ENCODE measurements around the gene LAPTM4A. TPM values are rescaled to one million over a fixed set of nuclear protein-coding genes. Genes with fewer than 3 reads are reported as not detected.
"Not testable (repeated sequence)": the region's sequence is repeated elsewhere in the genome, so short reads cannot be mapped to it uniquely, and the experiment has no call there.

Gene LAPTM4A
- total RNA-seq, 1 experiment from 2014 or later = 125 TPM

GRCh38 chr2:20049637-20050036 is 1.8 kb downstream of the LAPTM4A start:
- ChIA-PET CTCF (no interaction called here), POLR2A (ENCODE audit: unreplicated experiment) (no interaction called here)
- no peaks in the 10 kb centered on the region for H3K9me3 ChIP-seq (ENCODE audit: insufficient read depth, low read depth)
- H4K20me1 ChIP-seq (ENCODE audit: insufficient read depth) = peaks cover 38% of the 10 kb centered on the region
- peak overlapping the region; percentile 98 for H3K4me2 ChIP-seq
- no peak for TF ChIP-seq EZH2 (IDR thresholded peaks at IDR 0.05; ENCODE audit: low read depth)
- TF ChIP-seq, protein P1, sequence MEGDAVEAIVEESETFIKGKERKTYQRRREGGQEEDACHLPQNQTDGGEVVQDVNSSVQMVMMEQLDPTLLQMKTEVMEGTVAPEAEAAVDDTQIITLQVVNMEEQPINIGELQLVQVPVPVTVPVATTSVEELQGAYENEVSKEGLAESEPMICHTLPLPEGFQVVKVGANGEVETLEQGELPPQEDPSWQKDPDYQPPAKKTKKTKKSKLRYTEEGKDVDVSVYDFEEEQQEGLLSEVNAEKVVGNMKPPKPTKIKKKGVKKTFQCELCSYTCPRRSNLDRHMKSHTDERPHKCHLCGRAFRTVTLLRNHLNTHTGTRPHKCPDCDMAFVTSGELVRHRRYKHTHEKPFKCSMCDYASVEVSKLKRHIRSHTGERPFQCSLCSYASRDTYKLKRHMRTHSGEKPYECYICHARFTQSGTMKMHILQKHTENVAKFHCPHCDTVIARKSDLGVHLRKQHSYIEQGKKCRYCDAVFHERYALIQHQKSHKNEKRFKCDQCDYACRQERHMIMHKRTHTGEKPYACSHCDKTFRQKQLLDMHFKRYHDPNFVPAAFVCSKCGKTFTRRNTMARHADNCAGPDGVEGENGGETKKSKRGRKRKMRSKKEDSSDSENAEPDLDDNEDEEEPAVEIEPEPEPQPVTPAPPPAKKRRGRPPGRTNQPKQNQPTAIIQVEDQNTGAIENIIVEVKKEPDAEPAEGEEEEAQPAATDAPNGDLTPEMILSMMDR (conservative IDR thresholded peaks at IDR 0.05) = no peak
- intact Hi-C loops (cut with micrococcal nuclease; ENCODE audit: unreplicated experiment) = loop anchor here (1.0 to 5.0 kb wide), 2 partner anchors 44 to 183 kb away; no protein-coding TSS in a partner anchor
- H3F3A ChIP-seq (ENCODE audit: insufficient read depth, low read depth) = peaks cover 19% of the 10 kb centered on the region
- H3K27me3 ChIP-seq (ENCODE audit: insufficient read depth, low read depth) = no peaks in the 10 kb centered on the region
- no peak overlapping the region for H2AFZ ChIP-seq
- 0 out of 2 replicates have a peak, but pooled peaks cover 6% of the 10 kb centered on the region for H3K36me3 ChIP-seq (ENCODE audit: low read depth)
- TSS peak; percentile 43 for BruUV-seq (replicated peaks)
- DNase-seq = no peak
- no peaks in the 10 kb centered on the region for H3K9me2 ChIP-seq (ENCODE audit: insufficient read depth)
- peaks cover 36% of the 10 kb centered on the region for H3K4me1 ChIP-seq (replicated peaks; ENCODE audit: insufficient read depth)
- peaks cover 64% of the 10 kb centered on the region for H3K79me2 ChIP-seq (ENCODE audit: low read depth)
- H3K4me3 ChIP-seq = peak overlapping the region; percentile 85
- H3K27ac ChIP-seq = peak overlapping the region; percentile 94

DNA sequence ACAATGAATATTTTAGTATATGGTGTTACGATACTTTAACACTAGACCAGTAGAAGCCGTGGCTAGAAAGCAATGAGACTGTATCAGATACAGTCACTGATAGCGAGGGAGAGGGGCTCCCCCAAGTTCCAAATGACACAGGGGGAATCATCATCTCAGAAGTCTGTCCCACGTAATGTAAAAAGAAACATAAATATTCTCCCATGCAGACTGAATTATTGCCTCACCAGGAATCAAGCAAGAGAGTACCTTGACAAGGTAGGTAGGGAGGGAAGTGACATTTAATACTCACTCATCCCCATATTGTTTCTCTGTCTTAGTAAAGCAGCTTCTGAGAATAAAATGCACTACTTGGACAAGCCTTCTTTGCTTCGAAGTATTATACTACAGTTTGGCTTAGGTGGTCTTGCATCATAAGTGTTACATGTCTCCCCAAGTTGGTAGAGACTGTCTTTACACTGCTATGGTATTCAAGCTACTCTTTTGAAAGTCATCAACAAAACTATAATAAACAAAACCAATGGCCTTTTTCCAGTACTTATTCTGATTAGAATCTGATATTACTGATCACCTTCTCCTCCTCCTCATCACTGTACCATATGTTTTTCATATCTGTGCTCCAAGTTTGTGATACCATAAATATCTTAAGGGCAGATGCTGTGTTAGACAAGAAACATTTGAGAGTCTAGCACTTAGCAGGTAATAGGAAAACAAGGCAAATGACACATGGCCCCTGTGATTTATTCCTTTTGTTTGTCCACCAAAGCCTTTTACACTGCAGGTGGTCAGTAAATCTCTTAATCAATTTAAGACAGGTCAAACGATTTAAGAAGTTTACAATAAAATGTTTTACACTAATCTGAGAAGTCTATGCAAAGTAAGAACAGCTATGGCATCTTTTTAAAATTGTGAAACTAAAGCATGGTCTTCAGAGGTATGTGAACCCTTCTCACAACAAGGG is 2.7 kb downstream of the LAPTM4A start:
- intact Hi-C loops (cut with micrococcal nuclease; ENCODE audit: unreplicated experiment) = no loop called here
- Histone ChIP-seq H3K79me2 (ENCODE audit: low read depth) (peaks cover 73% of the 10 kb centered on the region), H3F3A (ENCODE audit: insufficient read depth, low read depth) (peaks cover 21% of the 10 kb centered on the region), H3K36me3 (ENCODE audit: low read depth) (0 out of 2 replicates have a peak, but pooled peaks cover 6% of the 10 kb centered on the region), H3K27me3 (ENCODE audit: insufficient read depth, low read depth) (no peaks in the 10 kb centered on the region), H3K9me2 (ENCODE audit: insufficient read depth) (no peaks in the 10 kb centered on the region), H4K20me1 (ENCODE audit: insufficient read depth) (peaks cover 42% of the 10 kb centered on the region), H2AFZ (no peak overlapping the region), H3K4me2 (peak overlapping the region; percentile 98), H3K4me3 (peak overlapping the region; percentile 85), H3K4me1 (replicated peaks; ENCODE audit: insufficient read depth) (peaks cover 36% of the 10 kb centered on the region), H3K9me3 (ENCODE audit: insufficient read depth, low read depth) (no peaks in the 10 kb centered on the region), H3K27ac (peak overlapping the region; percentile 94)
- ChIA-PET CTCF (interaction anchor here (0.7 kb wide), 1 partner anchor 149 kb away, joined by 3 read pairs; no protein-coding TSS in a partner anchor), POLR2A (ENCODE audit: unreplicated experiment) (interaction anchor here (0.7 kb wide), 1 partner anchor 1305 kb away, joined by 7 read pairs; no protein-coding TSS in a partner anchor)
- BruUV-seq (replicated peaks) = no TSS peak
- DNase-seq = no peak
- TF ChIP-seq EZH2 (IDR thresholded peaks at IDR 0.05; ENCODE audit: low read depth) = no peak
- TF ChIP-seq, protein P1 (conservative IDR thresholded peaks at IDR 0.05) = no peak

GRCh38 chr2:20045712-20046292 is 5.6 kb downstream of the LAPTM4A start:
- H3K9me2 ChIP-seq (ENCODE audit: insufficient read depth); H3K4me3 ChIP-seq; H3K9me3 ChIP-seq (ENCODE audit: insufficient read depth, low read depth); intact Hi-C loops (cut with micrococcal nuclease; ENCODE audit: unreplicated experiment); H2AFZ ChIP-seq; DNase-seq; POLR2A ChIA-PET (ENCODE audit: unreplicated experiment); H3K27me3 ChIP-seq (ENCODE audit: insufficient read depth, low read depth); H3K4me2 ChIP-seq; H3K27ac ChIP-seq; H3K36me3 ChIP-seq (ENCODE audit: low read depth); CTCF ChIA-PET; BruUV-seq (replicated peaks): not testable (repeated sequence)
- peaks cover 44% of the 10 kb centered on the region for H4K20me1 ChIP-seq (ENCODE audit: insufficient read depth)
- peaks cover 93% of the 10 kb centered on the region for H3K79me2 ChIP-seq (ENCODE audit: low read depth)
- peaks cover 24% of the 10 kb centered on the region for H3F3A ChIP-seq (ENCODE audit: insufficient read depth, low read depth)
- H3K4me1 ChIP-seq (replicated peaks; ENCODE audit: insufficient read depth) = peaks cover 39% of the 10 kb centered on the region

Data from PC-9 (cell line).